Activated T-helper 17 cell treated with anti-CD3 and anti-CD28 coated beads, Interleukin-2, amount 50 U/mL, for 72 hours (primary cell): ENCODE data around the gene MRAP2. TPM values are rescaled to one million over a fixed set of nuclear protein-coding genes. Genes with fewer than 3 reads are reported as not detected.
"Not testable (repeated sequence)": the region's sequence is repeated elsewhere in the genome, so short reads cannot be mapped to it uniquely, and the experiment has no call there.

Experiments used
- ATAC-seq: fragments of 150-1000 bp; cut with Tn5 transposase; replicated peaks from 2 replicates; pipeline ENCODE4 v1.10.0; 2021; ENCODE audit warnings: mild to moderate bottlenecking, moderate library complexity
- H3K27ac Mint-ChIP-seq: one replicate; pipeline ENCODE4 v1.8.0; 2022; ENCODE audit warnings: mixed read lengths
- H3K27me3 Mint-ChIP-seq: one replicate; pipeline ENCODE4 v1.8.0; 2022; ENCODE audit warnings: mixed read lengths
- H3K36me3 Mint-ChIP-seq: one replicate; pipeline ENCODE4 v1.8.0; 2022; ENCODE audit warnings: low read depth, mild to moderate bottlenecking, mixed read lengths
- H3K4me1 Mint-ChIP-seq: one replicate; pipeline ENCODE4 v1.8.0; 2022; ENCODE audit warnings: mixed read lengths
- H3K4me3 Mint-ChIP-seq: one replicate; pipeline ENCODE4 v1.8.0; 2022; ENCODE audit warnings: mild to moderate bottlenecking, mixed read lengths
- H3K9me3 Mint-ChIP-seq: one replicate; pipeline ENCODE4 v1.8.0; 2022; ENCODE audit warnings: mixed read lengths
- total RNA-seq, 2 donors: library from RNA; stranded (reverse); gene quantifications; one replicate each; pipeline ENCODE4 v1.2.3, GENCODE V29; 2022

Gene MRAP2
- total RNA-seq, 2 donors from 2014 or later, result 0.11 TPM; not detected in 1

- Mint-ChIP-seq H3K27ac (no peak overlapping the region), H3K9me3 (no peaks in the 10 kb centered on the region), H3K27me3 (peaks cover 30% of the 10 kb centered on the region), H3K36me3 (no peaks in the 10 kb centered on the region), H3K4me3 (no peak overlapping the region), H3K4me1 (no peaks in the 10 kb centered on the region)
- ATAC-seq, result no peak
These were observed 15.0 kb upstream of the MRAP2 start for GRCh38 chr6:84018453-84019061.

- ATAC-seq, result no peak
- H3K27ac Mint-ChIP-seq, result no peak overlapping the region
- H3K36me3 Mint-ChIP-seq, result no peaks in the 10 kb centered on the region
These were observed 14.3 kb upstream of the MRAP2 start for GRCh38 chr6:84019141-84019841.

GRCh38 chr6:84019842-84020211, 13.7 kb upstream of the MRAP2 start:
- Mint-ChIP-seq H3K4me3 (no peak overlapping the region), H3K9me3 (no peaks in the 10 kb centered on the region), H3K4me1 (no peaks in the 10 kb centered on the region), H3K36me3 (no peaks in the 10 kb centered on the region), H3K27ac (no peak overlapping the region), H3K27me3 (peaks cover 30% of the 10 kb centered on the region)
- no peak for ATAC-seq

More at GRCh38 chr6:84019141-84019841, 14.3 kb upstream of the MRAP2 start:
- Mint-ChIP-seq H3K4me1 (no peaks in the 10 kb centered on the region), H3K27me3 (peaks cover 30% of the 10 kb centered on the region), H3K4me3 (no peak overlapping the region), H3K9me3 (no peaks in the 10 kb centered on the region)

GRCh38 chr6:84021625-84022024, 11.9 kb upstream of the MRAP2 start:
- ATAC-seq, result no peak
- no peak overlapping the region for H3K27ac Mint-ChIP-seq
- peaks cover 31% of the 10 kb centered on the region for H3K27me3 Mint-ChIP-seq
- H3K9me3 Mint-ChIP-seq, result peaks cover 5% of the 10 kb centered on the region
- H3K4me1 Mint-ChIP-seq, result no peaks in the 10 kb centered on the region
- H3K36me3 Mint-ChIP-seq, result no peaks in the 10 kb centered on the region
- H3K4me3 Mint-ChIP-seq, result no peak overlapping the region

- Mint-ChIP-seq H3K4me1 (no peaks in the 10 kb centered on the region), H3K27ac (no peak overlapping the region), H3K36me3 (no peaks in the 10 kb centered on the region), H3K27me3 (peaks cover 23% of the 10 kb centered on the region), H3K4me3 (no peak overlapping the region), H3K9me3 (peaks cover 5% of the 10 kb centered on the region)
- ATAC-seq, result no peak
These were observed 6.8 kb upstream of the MRAP2 start for GRCh38 chr6:84026721-84027164.

- H3K27me3 Mint-ChIP-seq, result peaks cover 27% of the 10 kb centered on the region
These were observed 6.0 kb upstream of the MRAP2 start for GRCh38 chr6:84027340-84028181.

GRCh38 chr6:84028350-84028749, 5.2 kb upstream of the MRAP2 start:
- Mint-ChIP-seq H3K4me3 (no peak overlapping the region), H3K9me3 (peaks cover 5% of the 10 kb centered on the region), H3K27me3 (peaks cover 33% of the 10 kb centered on the region), H3K27ac (no peak overlapping the region), H3K36me3 (no peaks in the 10 kb centered on the region), H3K4me1 (no peaks in the 10 kb centered on the region)
- ATAC-seq, result no peak

More at GRCh38 chr6:84027340-84028181, 6.0 kb upstream of the MRAP2 start:
- H3K4me3 Mint-ChIP-seq, result no peak overlapping the region
- H3K9me3 Mint-ChIP-seq, result peaks cover 5% of the 10 kb centered on the region
- no peaks in the 10 kb centered on the region for H3K36me3 Mint-ChIP-seq
- no peaks in the 10 kb centered on the region for H3K4me1 Mint-ChIP-seq
- H3K27ac Mint-ChIP-seq, result no peak overlapping the region
- ATAC-seq, result no peak

GRCh38 chr6:84032000-84032399, 1.6 kb upstream of the MRAP2 start:
- H3K27ac Mint-ChIP-seq, H3K4me1 Mint-ChIP-seq, H3K9me3 Mint-ChIP-seq, ATAC-seq, H3K36me3 Mint-ChIP-seq, H3K4me3 Mint-ChIP-seq: not testable (repeated sequence)
- H3K27me3 Mint-ChIP-seq, result peaks cover 47% of the 10 kb centered on the region

GRCh38 chr6:84035484-84035883, 1.9 kb downstream of the MRAP2 start:
- H3K27me3 Mint-ChIP-seq, result peaks cover 52% of the 10 kb centered on the region
- no peak overlapping the region for H3K4me3 Mint-ChIP-seq
- H3K4me1 Mint-ChIP-seq, result no peaks in the 10 kb centered on the region
- no peaks in the 10 kb centered on the region for H3K36me3 Mint-ChIP-seq
- peaks cover 4% of the 10 kb centered on the region for H3K9me3 Mint-ChIP-seq
- H3K27ac Mint-ChIP-seq, result no peak overlapping the region
- no peak for ATAC-seq

GRCh38 chr6:84037425-84038089, 4.0 kb downstream of the MRAP2 start:
- H3K27ac Mint-ChIP-seq, result no peak overlapping the region
- no peaks in the 10 kb centered on the region for H3K36me3 Mint-ChIP-seq
- ATAC-seq, result no peak
- H3K27me3 Mint-ChIP-seq, result peaks cover 45% of the 10 kb centered on the region
- H3K4me1 Mint-ChIP-seq, result no peaks in the 10 kb centered on the region
- peaks cover 4% of the 10 kb centered on the region for H3K9me3 Mint-ChIP-seq
- H3K4me3 Mint-ChIP-seq, result no peak overlapping the region

GRCh38 chr6:84042603-84043002, 9.0 kb downstream of the MRAP2 start:
- Mint-ChIP-seq H3K36me3 (no peaks in the 10 kb centered on the region), H3K9me3 (no peaks in the 10 kb centered on the region), H3K4me1 (no peaks in the 10 kb centered on the region), H3K4me3 (no peak overlapping the region), H3K27me3 (peaks cover 28% of the 10 kb centered on the region), H3K27ac (no peak overlapping the region)
- no peak for ATAC-seq

- no peaks in the 10 kb centered on the region for H3K36me3 Mint-ChIP-seq
- H3K4me1 Mint-ChIP-seq, result no peaks in the 10 kb centered on the region
- H3K27me3 Mint-ChIP-seq, result peaks cover 24% of the 10 kb centered on the region
- no peaks in the 10 kb centered on the region for H3K9me3 Mint-ChIP-seq
- no peak overlapping the region for H3K4me3 Mint-ChIP-seq
- no peak overlapping the region for H3K27ac Mint-ChIP-seq
- no peak for ATAC-seq
These were observed 10.0 kb downstream of the MRAP2 start for GRCh38 chr6:84043555-84043954.

GRCh38 chr6:84046755-84047154, 13.2 kb downstream of the MRAP2 start:
- Mint-ChIP-seq H3K27me3 (peaks cover 17% of the 10 kb centered on the region), H3K4me3 (no peak overlapping the region), H3K36me3 (no peaks in the 10 kb centered on the region), H3K9me3 (no peaks in the 10 kb centered on the region), H3K4me1 (no peaks in the 10 kb centered on the region), H3K27ac (no peak overlapping the region)
- ATAC-seq, result no peak

- Mint-ChIP-seq H3K4me3 (no peak overlapping the region), H3K4me1 (no peaks in the 10 kb centered on the region), H3K9me3 (no peaks in the 10 kb centered on the region), H3K27me3 (peaks cover 14% of the 10 kb centered on the region), H3K36me3 (no peaks in the 10 kb centered on the region), H3K27ac (no peak overlapping the region)
- ATAC-seq, result no peak
These were observed 15.0 kb downstream of the MRAP2 start for GRCh38 chr6:84048588-84048987.
